A172 (cell line): Measurements from ENCODE around the gene KCNQ5. TPM values are rescaled to one million over a fixed set of nuclear protein-coding genes. Genes with fewer than 3 reads are reported as not detected.

ENCODE experiments used
- DNase-seq: peaks from one replicate; pipeline ENCODE4 v3.0.0-alpha.2; 2015; ENCODE audit warnings: low spot score
- total RNA-seq: library from RNA; depleted of rRNA; stranded (reverse); fragments of >200 nt; shearing (Covaris generic); gene quantifications from 2 replicates; pipeline ENCODE4 v1.2.3, GENCODE V29; 2014

KCNQ5 gene
- total RNA-seq, 1 experiment from 2014 or later, result 6.7 TPM

DNA sequence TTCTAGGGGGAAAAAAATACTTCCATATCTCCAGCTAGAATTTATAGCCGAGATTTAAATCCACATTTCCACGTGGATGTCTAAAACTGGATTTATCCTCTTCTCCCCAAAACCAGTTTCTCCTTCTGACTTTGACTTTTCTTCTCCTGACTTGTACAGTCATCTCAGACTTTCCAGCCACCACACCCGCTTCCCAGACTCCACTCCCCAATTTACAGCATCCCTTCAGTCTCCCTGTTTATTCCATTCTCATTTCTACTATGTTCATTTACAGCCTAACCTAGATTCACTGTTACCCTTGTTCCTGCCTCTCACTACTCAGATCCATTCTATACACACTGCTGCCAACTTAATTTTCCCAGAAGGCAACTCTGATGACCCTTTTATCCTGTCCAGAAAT lies 378.6 kb downstream of the KCNQ5 start:
- no peak for DNase-seq

GRCh38 chr6:73002588-73002987 lies 380.7 kb downstream of the KCNQ5 start:
- no peak for DNase-seq

GRCh38 chr6:73003302-73003701 lies 381.4 kb downstream of the KCNQ5 start:
- DNase-seq, result no peak

DNA sequence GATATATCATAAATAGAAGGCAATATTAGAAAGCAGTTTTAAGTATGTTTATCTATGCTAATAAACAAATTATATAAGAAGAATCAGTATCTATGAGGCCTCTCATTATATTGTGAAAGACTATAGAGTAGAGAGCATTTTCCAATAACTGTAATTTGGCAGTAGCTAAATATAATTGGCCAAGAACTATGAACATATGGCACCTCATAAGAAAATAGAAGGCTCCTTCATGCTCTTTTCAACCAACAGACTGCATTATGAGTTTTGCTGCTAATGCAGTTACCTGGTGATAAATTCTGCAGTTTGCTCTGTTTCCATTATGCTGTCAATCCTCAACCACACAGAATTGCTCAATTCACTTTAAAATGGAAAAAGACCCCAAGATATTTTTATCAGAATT lies 382.4 kb downstream of the KCNQ5 start:
- no peak for DNase-seq

GRCh38 chr6:73004861-73005260 lies 383.0 kb downstream of the KCNQ5 start:
- no peak for DNase-seq

GRCh38 chr6:73006146-73006545 lies 384.3 kb downstream of the KCNQ5 start:
- no peak for DNase-seq

GRCh38 chr6:73011945-73012344 lies 390.1 kb downstream of the KCNQ5 start:
- no peak for DNase-seq

GRCh38 chr6:73017476-73017875 lies 395.6 kb downstream of the KCNQ5 start:
- no peak for DNase-seq

- DNase-seq, result peak; percentile 5
Measured at GRCh38 chr6:73024598-73024997, 402.7 kb downstream of the KCNQ5 start.

DNA sequence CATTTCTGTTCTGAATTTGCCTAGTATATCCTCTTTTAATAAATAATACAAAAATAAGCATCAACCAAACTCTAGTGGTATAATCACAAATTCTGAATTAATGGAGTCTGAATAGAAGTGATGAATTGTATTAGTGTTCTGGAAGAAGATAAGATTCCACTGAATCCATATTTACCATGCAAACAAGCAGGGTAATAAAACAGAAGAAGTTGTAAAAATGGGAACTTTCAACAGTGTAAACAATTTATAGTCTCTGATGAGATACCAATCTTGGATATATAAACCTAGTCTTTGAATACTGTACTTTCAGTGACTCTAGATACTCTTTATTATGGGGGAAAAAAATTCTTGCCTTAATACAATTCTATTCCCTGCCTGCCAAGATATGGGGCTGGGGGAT lies 405.8 kb downstream of the KCNQ5 start:
- DNase-seq, result no peak

GRCh38 chr6:73028124-73028766 lies 406.4 kb downstream of the KCNQ5 start:
- no peak for DNase-seq

DNA sequence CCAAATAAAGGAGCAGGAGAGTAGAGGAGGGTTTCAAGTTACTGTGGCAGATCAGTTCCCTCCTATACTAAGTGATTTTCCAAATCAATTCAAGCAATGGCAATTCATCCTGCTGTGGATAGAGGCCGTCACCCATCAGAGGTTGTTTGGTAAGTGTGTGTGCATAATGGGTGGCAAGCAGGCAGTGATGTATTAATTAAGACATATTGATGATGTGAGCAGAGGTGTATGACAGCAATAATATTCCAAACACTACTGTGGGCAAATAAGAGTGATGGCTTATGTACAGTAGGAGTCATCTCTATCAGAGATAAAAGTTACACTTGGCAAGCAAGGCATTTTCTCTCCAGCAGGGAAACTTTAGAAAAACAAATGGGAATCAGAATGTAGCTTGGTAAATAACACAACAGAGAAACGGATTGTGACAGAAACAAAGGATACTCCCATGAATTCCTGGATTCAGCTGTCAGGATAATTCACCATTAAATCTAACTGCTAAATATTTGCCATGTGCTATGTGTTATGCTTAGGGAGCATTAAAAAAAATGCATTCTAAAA lies 407.1 kb downstream of the KCNQ5 start:
- no peak for DNase-seq

- DNase-seq, result no peak
Measured at GRCh38 chr6:73030257-73030656, 408.4 kb downstream of the KCNQ5 start.

DNA sequence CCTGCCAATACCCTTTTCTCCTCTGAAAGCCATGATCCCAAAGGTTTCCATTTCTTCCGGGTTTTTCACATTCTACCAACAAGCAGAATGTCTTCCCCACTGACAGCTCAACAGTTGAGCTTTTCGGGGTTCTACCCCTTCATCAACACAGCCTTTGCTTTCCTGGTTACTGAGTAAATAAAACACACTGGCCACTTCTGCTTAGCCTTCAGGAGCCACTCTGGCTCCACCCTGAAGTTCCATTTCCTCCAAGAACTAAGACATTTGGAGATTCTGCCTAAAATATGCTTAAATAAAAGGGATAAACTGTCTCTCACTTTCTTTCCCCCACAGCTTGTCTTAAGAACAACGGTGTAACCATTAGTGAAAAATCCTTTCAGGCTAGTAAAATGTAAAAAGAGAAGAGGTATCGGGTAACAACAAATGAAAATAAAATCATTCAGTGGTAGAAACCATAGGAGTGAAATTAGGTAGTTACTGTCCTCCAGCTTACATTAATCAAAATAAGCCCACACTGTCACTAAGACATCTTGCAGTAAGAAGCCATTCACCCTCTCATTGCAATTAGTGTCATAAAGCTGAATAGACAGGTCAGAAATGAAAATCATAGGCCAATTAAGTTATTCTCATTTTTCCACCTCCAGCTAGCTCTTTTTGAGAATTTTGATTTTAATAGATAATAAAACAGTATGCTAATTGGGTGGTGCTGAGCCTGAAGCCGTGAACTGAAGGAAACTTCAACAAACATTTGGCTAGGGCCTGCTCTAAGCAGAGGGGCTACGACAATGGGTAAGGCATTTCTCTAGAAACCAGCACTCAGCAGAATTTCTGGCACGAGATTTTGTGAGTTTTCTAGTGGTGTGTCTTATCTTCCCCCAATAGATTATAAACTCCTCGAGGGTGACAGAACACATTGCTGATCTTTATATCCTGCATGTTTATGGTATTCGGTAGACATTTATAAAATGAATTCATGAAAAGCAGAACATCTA lies 409.2 kb downstream of the KCNQ5 start:
- no peak for DNase-seq

- peak; percentile 78 for DNase-seq
Measured at GRCh38 chr6:73032586-73032985, 410.7 kb downstream of the KCNQ5 start.

DNA sequence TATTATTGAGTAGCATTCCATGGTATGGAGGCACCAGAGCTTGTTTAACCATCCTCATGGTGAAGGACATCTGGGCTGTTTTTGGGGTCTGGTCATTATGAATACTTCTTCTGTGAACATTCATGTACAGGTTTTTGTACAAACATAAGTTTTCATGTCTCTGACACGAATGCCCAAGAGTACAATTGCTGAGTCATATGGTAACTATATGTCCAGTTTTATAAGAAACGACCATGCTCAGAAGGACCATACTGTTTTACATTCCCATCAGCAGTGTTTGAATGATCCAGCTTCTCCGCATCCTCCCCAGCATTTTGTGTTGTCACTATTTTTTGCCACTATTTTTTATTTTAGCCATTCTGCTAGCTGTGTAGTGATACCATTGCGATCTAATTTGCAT lies 414.8 kb downstream of the KCNQ5 start:
- DNase-seq, result no peak

GRCh38 chr6:73041051-73041450 lies 419.2 kb downstream of the KCNQ5 start:
- peak; percentile 28 for DNase-seq

DNA sequence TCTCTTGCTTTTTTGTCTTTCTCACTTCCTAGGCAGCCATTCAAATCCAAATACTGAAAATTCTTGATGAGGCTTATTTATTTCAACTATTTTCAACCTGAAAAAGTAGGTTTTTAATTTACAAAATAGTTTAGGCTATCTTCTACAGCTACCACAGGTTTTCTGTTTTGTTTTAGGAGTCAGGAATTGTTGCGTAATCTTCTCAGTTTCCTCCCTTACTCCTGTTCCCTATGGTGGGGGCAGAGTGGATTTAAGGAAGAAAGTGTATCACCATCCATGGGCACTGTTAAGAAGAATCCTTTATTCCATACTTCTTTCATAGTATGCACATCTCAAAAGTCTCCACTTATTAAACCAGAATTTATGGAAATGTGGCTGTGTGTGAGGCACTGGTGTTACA lies 421.0 kb downstream of the KCNQ5 start:
- DNase-seq, result no peak

GRCh38 chr6:73043446-73043845 lies 421.6 kb downstream of the KCNQ5 start:
- no peak for DNase-seq

GRCh38 chr6:73045609-73046008 lies 423.7 kb downstream of the KCNQ5 start:
- DNase-seq, result no peak

- DNase-seq, result no peak
Measured at GRCh38 chr6:73047801-73048200, 425.9 kb downstream of the KCNQ5 start.

GRCh38 chr6:73049971-73050594 lies 428.2 kb downstream of the KCNQ5 start:
- no peak for DNase-seq
